GM18870 (cell line): ENCODE results near the gene OR52A1.

ENCODE experiments used
- ATAC-seq: cut with Tn5 transposase; IDR thresholded peaks from one replicate; pipeline ENCODE4 v1.9.1; 2021; ENCODE audit warnings: moderate library complexity; ENCODE audit not compliant: unreplicated experiment

Gene OR52A1

DNA sequence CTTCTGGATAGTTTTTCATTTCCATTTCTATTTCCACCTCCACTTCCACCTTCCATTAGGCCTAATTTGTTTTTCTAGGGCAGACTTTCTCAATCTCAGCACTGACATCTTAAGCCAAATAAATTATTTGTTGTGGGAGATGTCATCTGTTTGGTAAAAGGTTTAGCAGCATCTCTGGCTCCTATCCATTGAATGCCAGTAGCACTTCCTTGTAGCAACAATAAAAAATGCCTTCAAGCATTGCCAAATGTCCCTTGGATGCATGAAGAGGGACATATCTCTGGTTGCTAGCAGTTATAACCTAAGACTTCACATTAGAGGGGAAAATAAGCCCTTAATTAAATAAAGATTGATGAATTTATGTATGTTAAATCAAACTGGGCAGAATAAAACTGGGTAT lies 18.3 kb downstream of the OR52A1 start:
- ATAC-seq = no peak

DNA sequence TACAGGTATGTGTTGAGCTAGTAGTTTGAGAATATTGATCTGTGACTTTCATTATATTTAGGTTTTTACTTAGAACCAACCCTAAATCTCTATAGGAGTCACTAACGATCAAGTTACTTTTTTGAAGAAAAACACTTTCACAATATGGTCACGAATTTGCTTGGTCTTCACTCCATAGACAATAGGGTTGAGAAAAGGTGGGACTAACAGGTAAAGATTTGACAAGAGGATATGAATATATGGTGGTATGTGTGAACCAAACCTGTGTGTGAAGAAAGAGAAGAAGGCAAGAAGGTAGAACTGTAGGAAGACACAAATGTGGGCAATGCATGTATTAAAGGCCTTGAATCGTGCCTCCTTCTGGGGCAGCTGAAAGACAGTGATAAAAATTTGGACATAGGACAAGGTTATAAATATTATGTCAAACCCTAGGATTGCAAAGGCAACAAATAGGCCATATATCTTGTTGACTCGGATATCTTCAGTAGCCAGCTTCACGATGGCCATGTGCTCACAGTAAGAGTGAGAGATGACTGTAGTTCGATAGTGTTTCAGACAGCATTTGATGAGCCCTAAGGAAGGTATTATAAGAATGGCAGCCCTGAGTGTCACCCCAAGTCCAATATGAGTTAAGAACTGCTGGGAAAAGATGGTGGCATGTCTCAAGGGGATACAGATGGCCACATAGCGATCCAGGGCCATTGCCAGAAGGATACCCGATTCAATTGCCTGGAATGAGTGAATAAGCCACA lies 22.8 kb downstream of the OR52A1 start:
- ATAC-seq = no peak

DNA sequence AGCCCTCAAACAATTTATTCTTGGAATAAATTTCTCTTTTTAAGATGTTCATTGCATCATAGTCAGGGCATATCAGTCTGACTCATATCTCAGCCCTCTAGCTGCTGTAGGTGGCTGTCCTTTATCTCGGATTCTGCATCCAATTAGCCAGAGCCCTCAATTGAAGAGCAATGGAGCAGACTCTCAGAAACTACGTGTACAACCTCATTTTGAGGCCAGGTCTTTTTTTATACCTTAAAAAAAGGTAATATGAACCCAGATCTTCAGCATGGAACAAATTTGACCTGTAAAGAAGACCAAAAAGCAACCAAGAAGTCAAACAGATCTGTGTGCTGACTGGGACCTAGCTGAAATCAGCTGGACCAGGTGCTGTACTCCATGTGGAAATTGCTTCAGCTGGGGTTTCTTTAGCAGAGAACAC lies 25.1 kb downstream of the OR52A1 start:
- no peak for ATAC-seq

DNA sequence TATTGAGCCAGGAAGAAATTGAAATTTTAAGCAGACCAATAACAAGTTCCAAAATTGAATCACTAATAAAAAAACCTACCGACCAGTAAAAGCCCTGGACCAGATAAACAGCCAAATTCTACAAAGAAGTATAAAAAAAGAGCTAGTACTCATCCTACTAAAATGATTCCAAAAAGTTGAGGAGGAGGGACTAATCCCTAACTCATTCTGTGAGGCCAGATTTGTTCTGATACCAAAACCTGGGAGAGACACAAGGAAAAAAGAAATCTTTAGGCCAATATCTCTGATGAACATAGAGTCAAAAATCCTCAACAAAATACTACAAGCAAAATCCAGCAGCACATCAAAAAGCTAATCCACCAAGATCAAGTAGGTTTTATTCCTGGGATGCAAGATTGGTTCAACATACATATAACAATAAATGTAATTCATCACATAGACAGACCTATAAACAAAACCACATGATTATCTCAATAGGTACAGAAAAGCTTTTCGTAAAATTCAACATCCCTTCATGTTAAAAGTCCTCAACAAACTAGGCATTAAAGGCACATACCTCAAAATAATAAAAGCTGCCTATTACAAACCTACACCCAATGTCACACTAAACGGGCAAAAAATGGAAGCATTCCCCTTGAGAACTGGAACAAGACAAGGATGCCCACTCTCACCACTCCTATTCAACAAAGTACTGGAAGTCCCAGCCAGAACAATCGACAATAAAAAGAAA lies 29.5 kb downstream of the OR52A1 start:
- ATAC-seq = no peak

DNA sequence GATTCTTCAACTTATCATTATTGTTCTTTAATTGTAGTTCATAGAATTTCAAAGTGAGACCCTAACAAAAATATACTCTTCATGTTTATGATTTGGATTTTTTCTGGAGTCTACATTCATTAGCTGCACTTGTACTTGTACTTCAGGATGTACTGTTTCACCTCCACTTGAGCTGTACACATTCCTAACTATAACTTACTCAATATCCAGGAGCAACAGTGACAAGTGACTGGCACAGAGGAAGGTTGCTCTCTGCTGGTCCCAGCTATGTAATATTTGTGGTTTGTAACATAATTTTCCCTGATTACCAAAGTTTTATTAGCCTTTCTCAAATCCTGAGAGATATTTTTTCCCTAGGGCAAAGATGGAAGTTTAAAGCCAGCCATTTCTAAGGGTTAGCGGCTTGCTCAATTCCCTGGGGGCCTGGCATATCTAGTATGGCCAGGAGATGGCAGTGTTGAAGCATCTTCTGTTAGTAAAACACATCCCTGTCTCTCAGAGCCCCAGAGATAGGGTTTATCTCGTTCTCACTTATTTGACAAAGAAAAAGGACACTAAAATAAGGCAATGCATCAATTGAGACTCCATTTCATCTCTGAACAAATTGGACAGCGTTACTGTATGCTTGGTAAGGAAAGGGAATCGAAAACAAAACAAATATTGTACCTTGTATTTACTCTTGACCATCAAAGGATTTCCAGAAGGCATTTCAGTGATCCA lies 30.6 kb downstream of the OR52A1 start:
- peak; percentile 84 for ATAC-seq

DNA sequence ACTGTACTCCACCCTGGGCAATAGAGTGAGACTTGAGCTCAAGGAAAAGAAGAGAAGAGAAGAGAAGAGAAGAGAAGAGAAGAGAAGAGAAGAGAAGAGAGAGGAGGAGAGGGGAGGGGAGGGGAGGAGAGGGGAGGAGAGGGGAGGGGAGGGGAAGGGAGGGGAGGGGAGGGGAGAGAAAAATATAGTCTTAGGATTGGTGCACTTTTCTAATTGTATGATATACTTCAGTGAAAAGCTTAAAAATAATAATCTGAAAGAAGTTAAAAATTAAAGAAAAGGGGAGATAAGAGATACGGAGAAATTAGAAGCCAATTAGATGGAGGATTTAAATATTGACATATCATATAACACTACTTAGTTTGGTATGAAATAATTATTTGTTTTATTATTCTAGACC lies 35.7 kb downstream of the OR52A1 start:
- no peak for ATAC-seq

DNA sequence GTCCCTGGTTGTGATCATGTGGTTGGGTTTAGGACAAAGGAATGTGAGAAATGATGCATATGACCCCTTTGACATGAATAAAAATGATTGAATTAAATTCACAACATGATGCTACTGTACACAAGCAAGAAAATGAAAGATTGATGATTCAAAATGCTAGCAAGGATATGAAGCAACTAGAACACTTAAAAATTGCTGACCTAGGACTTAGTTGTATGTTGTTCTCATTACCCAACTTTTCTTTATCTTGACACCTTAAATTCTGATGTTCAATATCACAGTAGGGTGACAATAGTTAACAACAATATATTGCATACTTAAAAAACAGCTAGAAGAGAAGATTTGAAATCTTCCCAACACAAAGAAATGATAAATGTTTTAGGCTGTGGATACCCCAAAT lies 37.0 kb downstream of the OR52A1 start:
- ATAC-seq = no peak

DNA sequence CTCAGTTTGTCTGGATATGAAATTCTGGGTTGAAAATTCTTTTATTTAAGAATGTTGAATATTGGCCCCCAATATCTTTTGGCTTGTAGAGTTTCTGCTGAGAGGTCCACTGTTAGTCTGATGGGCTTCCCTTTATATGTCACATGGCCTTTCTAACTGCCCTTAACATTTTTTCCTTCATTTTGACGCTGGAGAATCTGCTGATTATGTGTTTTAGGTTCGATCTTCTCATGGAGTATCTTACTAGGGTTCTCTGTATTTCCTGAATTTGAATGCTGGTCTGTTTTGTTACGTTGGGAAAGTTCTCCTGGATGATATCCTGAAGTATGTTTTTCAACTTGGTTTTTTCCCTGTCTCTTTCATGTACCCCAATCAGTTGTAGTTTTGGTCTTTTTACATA lies 39.2 kb downstream of the OR52A1 start:
- ATAC-seq = no peak

DNA sequence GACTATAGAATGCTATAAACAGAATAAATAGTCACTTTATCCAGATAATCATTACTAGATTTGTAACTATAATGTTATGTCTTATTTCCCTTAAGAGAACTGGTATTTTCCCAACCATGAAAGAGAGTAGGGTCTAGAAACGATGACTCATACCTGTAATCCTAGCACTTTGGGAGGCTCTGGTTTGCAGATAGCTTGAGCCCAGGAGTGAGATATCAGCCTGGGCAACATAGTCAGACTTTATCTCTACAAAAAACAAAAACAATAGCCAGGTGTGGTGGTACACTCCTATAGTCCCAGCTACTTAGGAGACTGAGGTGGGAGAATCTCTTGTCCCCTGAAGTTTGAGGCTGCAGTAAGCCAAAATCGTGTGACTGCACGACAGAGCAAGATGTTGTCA lies 47.3 kb downstream of the OR52A1 start:
- no peak for ATAC-seq

DNA sequence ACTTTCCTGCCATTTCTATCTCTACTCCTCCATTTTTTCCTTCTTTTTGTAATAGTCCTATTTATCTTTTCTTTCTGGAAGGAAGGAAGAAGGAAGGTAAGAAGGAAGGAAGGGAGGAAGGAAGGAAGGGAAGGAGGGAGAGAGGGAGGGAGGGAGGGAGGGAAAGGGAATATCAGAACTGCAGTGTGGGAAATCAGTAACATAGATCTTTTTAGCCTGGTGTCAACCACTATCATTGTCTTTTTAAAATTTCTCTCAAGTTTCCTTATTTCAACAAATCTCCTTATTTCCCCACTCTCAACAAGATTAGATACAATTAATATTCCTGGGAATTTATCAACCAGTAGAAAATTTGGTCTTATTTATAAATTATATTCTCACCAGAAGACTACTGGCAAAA lies 51.5 kb downstream of the OR52A1 start:
- no peak for ATAC-seq

DNA sequence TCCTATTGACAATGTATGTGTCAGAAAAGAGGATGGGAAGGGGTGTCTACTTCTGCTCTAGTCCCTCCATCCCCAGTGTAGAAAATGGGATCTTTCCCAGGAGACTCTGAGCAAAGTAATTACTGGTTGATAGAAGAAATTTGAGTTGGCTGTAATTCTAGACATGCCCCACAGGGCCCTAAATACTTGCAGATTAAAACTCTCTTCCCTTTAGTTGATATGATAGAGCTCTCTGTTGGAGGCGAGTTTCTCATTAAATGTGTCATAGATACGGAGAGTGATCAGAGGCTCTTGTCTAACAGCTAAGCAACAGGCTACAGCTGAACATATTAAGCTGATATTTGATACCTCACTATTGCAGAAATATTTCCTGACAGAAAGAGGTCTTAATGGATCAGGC lies 52.3 kb downstream of the OR52A1 start:
- no peak for ATAC-seq

DNA sequence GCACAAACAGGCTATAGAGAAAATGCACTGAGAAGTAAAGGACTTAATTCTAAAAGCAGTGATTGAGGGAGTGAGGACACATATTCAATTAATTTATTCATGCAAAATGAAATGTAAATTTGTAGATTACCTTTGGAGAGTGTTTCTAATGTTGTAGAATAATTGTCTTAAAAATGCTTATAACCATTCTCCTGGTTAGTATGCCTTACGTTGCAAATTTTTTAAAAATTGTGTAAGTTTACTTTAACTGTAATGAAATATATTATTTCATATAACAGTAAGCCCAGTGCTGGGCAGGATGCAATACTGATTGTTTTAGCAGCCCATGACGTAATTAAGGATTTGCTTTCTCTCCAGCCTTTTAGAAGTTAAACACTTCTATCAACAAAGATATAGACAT lies 58.5 kb downstream of the OR52A1 start:
- no peak for ATAC-seq
